Activated T-helper 2 cell treated with anti-CD3 and anti-CD28 coated beads, Interferon-gamma antibody, Interleukin-2, Interleukin-4, amounts not matched to agents 10 μg/mL and 5 μg/mL and 100 μg/mL, durations not matched to agents 14 hours and 24 hours and 36 hours (primary cell): Measurements from ENCODE around the gene KHK. TPM values are rescaled to one million over a fixed set of nuclear protein-coding genes. Genes with fewer than 3 reads are reported as not detected.

Source experiments
- DNase-seq: peaks from one replicate; pipeline ENCODE4 v3.0.0; 2021; ENCODE audit warnings: low spot score
- H3K27ac Mint-ChIP-seq: one replicate; pipeline ENCODE4 v1.8.0; 2021; ENCODE audit warnings: mixed read lengths
- H3K27me3 Mint-ChIP-seq: one replicate; pipeline ENCODE4 v1.8.0; 2021; ENCODE audit warnings: low read depth, mixed read lengths
- H3K36me3 Mint-ChIP-seq: one replicate; pipeline ENCODE4 v1.8.0; 2021; ENCODE audit warnings: low read depth, mixed read lengths
- H3K4me1 Mint-ChIP-seq: one replicate; pipeline ENCODE4 v1.8.0; 2021; ENCODE audit warnings: low read depth, mixed read lengths
- H3K4me3 Mint-ChIP-seq: one replicate; pipeline ENCODE4 v1.8.0; 2021; ENCODE audit warnings: low read depth, mild to moderate bottlenecking, moderate library complexity, mixed read lengths
- H3K9me3 Mint-ChIP-seq: one replicate; pipeline ENCODE4 v1.8.0; 2021; ENCODE audit warnings: mixed read lengths
- intact Hi-C: fragments of 100-400 bp; cut with micrococcal nuclease; formaldehyde crosslinking; loops from one replicate; pipeline ENCODE4 v1.15.1; 2023
- total RNA-seq: library from RNA; stranded (reverse); gene quantifications from 2 replicates; pipeline ENCODE4 v1.2.3, GENCODE V29; 2022

Gene KHK
- total RNA-seq, 1 donor from 2014 or later = 12.3 TPM

GRCh38 chr2:27087823-27088410, 1.3 kb downstream of the KHK start:
- Mint-ChIP-seq H3K27me3 (no peaks in the 10 kb centered on the region), H3K4me3 (peak overlapping the region; percentile 58)

GRCh38 chr2:27088634-27089033, 2.1 kb downstream of the KHK start:
- no peak overlapping the region for H3K4me3 Mint-ChIP-seq
- DNase-seq = no peak
- peaks cover 16% of the 10 kb centered on the region for H3K4me1 Mint-ChIP-seq
- H3K27me3 Mint-ChIP-seq = no peaks in the 10 kb centered on the region
- H3K9me3 Mint-ChIP-seq = no peaks in the 10 kb centered on the region
- intact Hi-C loops = loop anchor here (5.0 to 10.0 kb wide), 2 partner anchors 124 kb away; partner anchors contain the start of genes ATRAID and SLC5A6
- H3K36me3 Mint-ChIP-seq = no peaks in the 10 kb centered on the region
- H3K27ac Mint-ChIP-seq = no peak overlapping the region

More at GRCh38 chr2:27087823-27088410, 1.3 kb downstream of the KHK start:
- peaks cover 16% of the 10 kb centered on the region for H3K4me1 Mint-ChIP-seq
- H3K27ac Mint-ChIP-seq = no peak overlapping the region
- no peaks in the 10 kb centered on the region for H3K9me3 Mint-ChIP-seq
- intact Hi-C loops = loop anchor here (2.0 to 10.0 kb wide), 3 partner anchors 47 to 124 kb away; partner anchors contain the start of genes ATRAID, PREB and SLC5A6
- no peaks in the 10 kb centered on the region for H3K36me3 Mint-ChIP-seq
- no peak for DNase-seq

GRCh38 chr2:27089111-27089954, 2.8 kb downstream of the KHK start:
- Mint-ChIP-seq H3K36me3 (no peaks in the 10 kb centered on the region), H3K9me3 (no peaks in the 10 kb centered on the region), H3K27me3 (no peaks in the 10 kb centered on the region), H3K4me1 (peaks cover 14% of the 10 kb centered on the region), H3K4me3 (no peak overlapping the region), H3K27ac (no peak overlapping the region)
- intact Hi-C loops = loop anchor here (5.0 to 10.0 kb wide), 2 partner anchors 123 to 125 kb away; partner anchors contain the start of genes ATRAID and SLC5A6
- no peak for DNase-seq

GRCh38 chr2:27091746-27092695, 5.4 kb downstream of the KHK start:
- no peak overlapping the region for H3K27ac Mint-ChIP-seq
- intact Hi-C loops = no loop called here
- H3K4me1 Mint-ChIP-seq = peaks cover 15% of the 10 kb centered on the region
- H3K4me3 Mint-ChIP-seq = no peak overlapping the region
- H3K36me3 Mint-ChIP-seq = no peaks in the 10 kb centered on the region
- no peaks in the 10 kb centered on the region for H3K9me3 Mint-ChIP-seq
- no peaks in the 10 kb centered on the region for H3K27me3 Mint-ChIP-seq
- DNase-seq = no peak

GRCh38 chr2:27092696-27093429, 6.3 kb downstream of the KHK start:
- peaks cover 9% of the 10 kb centered on the region for H3K4me1 Mint-ChIP-seq
- intact Hi-C loops = no loop called here

GRCh38 chr2:27093430-27094352, 7.1 kb downstream of the KHK start:
- Mint-ChIP-seq H3K36me3 (no peaks in the 10 kb centered on the region), H3K27ac (no peak overlapping the region), H3K9me3 (no peaks in the 10 kb centered on the region), H3K27me3 (no peaks in the 10 kb centered on the region), H3K4me1 (peaks cover 9% of the 10 kb centered on the region), H3K4me3 (no peak overlapping the region)
- DNase-seq = no peak
- intact Hi-C loops = no loop called here

More at GRCh38 chr2:27092696-27093429, 6.3 kb downstream of the KHK start:
- no peaks in the 10 kb centered on the region for H3K27me3 Mint-ChIP-seq
- no peaks in the 10 kb centered on the region for H3K9me3 Mint-ChIP-seq
- no peak for DNase-seq
- no peaks in the 10 kb centered on the region for H3K36me3 Mint-ChIP-seq
- no peak overlapping the region for H3K4me3 Mint-ChIP-seq
- no peak overlapping the region for H3K27ac Mint-ChIP-seq

GRCh38 chr2:27094353-27094984, 7.9 kb downstream of the KHK start:
- Mint-ChIP-seq H3K27me3 (no peaks in the 10 kb centered on the region), H3K36me3 (no peaks in the 10 kb centered on the region), H3K27ac (no peak overlapping the region), H3K4me1 (peaks cover 9% of the 10 kb centered on the region), H3K4me3 (no peak overlapping the region), H3K9me3 (no peaks in the 10 kb centered on the region)
- intact Hi-C loops = no loop called here
- no peak for DNase-seq

- peak overlapping the region; percentile 21 for H3K4me3 Mint-ChIP-seq
- intact Hi-C loops = loop anchor here (5.0 kb wide), 1 partner anchor 97 kb away; no protein-coding TSS in a partner anchor
- H3K36me3 Mint-ChIP-seq = no peaks in the 10 kb centered on the region
- no peaks in the 10 kb centered on the region for H3K9me3 Mint-ChIP-seq
- no peak for DNase-seq
- no peaks in the 10 kb centered on the region for H3K27me3 Mint-ChIP-seq
- H3K4me1 Mint-ChIP-seq = peaks cover 9% of the 10 kb centered on the region
- no peak overlapping the region for H3K27ac Mint-ChIP-seq
Measured at GRCh38 chr2:27095427-27095744, 8.8 kb downstream of the KHK start.

GRCh38 chr2:27095745-27096651, 9.4 kb downstream of the KHK start:
- Mint-ChIP-seq H3K4me1 (peaks cover 9% of the 10 kb centered on the region), H3K4me3 (peak overlapping the region; percentile 51), H3K27ac (peak overlapping the region; percentile 24), H3K9me3 (no peaks in the 10 kb centered on the region), H3K27me3 (no peaks in the 10 kb centered on the region), H3K36me3 (no peaks in the 10 kb centered on the region)
- no peak for DNase-seq
- intact Hi-C loops = loop anchor here (2.0 to 5.0 kb wide), 2 partner anchors 96 to 185 kb away; no protein-coding TSS in a partner anchor

- Mint-ChIP-seq H3K9me3 (no peaks in the 10 kb centered on the region), H3K27me3 (no peaks in the 10 kb centered on the region), H3K36me3 (no peaks in the 10 kb centered on the region), H3K27ac (no peak overlapping the region), H3K4me3 (no peak overlapping the region), H3K4me1 (peaks cover 9% of the 10 kb centered on the region)
- no peak for DNase-seq
- intact Hi-C loops = loop anchor here (2.0 to 5.0 kb wide), 2 partner anchors 95 to 184 kb away; no protein-coding TSS in a partner anchor
Measured at GRCh38 chr2:27096748-27097297, 10.3 kb downstream of the KHK start.
